DND-41 (cell line): ENCODE results near the gene DAB1.

Experiments used
- CTCF ChIP-seq: IDR thresholded peaks from 2 replicates; pipeline ENCODE4 v1.5.1; 2012; ENCODE audit warnings: borderline replicate concordance, low read length, moderate library complexity, mild to moderate bottlenecking; ENCODE audit not compliant: poor library complexity, severe bottlenecking; ENCODE audit errors: extremely low read depth
- EZH2 ChIP-seq: IDR thresholded peaks from 3 replicates; pipeline ENCODE4 v1.6.1; 2012; ENCODE audit warnings: borderline replicate concordance, low read depth, mild to moderate bottlenecking, moderate library complexity, low read length, inconsistent platforms; ENCODE audit not compliant: severe bottlenecking

- no peak for TF ChIP-seq CTCF
- TF ChIP-seq EZH2: no peak
Observed at GRCh38 chr1:57208741-57209302, 215.0 kb downstream of the DAB1 start.
